NCI-H128 (cell line): ENCODE measurements around the gene EPB41L5.
A peak's percentile ranks its signal among the peaks of the same experiment; 100 is the strongest.
"Not testable (repeated sequence)": the region's sequence is repeated elsewhere in the genome, so short reads cannot be mapped to it uniquely, and the experiment has no call there.

ENCODE experiments used
- DNase-seq: peaks from one replicate; lab custom pipeline; 2025; ENCODE audit not compliant: unreplicated experiment; lab: John Stamatoyannopoulos, UW

The EPB41L5 gene

GRCh38 chr2:120012771-120013596 lies at the start of gene EPB41L5:
Gene EPB41L5 (plus strand): TSS chr2:120013077. CDS start chr2:120019085, 6,008 bp downstream.
- peak; percentile 64 for DNase-seq

GRCh38 chr2:119981896-119982295 lies 31.0 kb upstream of the EPB41L5 start:
- DNase-seq: no peak

- DNase-seq: no peak
These were observed 30.4 kb upstream of the EPB41L5 start for GRCh38 chr2:119982506-119982905.

- DNase-seq: no peak
These were observed 29.8 kb upstream of the EPB41L5 start for GRCh38 chr2:119983108-119983507.

GRCh38 chr2:119996148-119996547 lies 16.7 kb upstream of the EPB41L5 start:
- no peak for DNase-seq

GRCh38 chr2:119996896-119997891 lies 15.7 kb upstream of the EPB41L5 start:
- DNase-seq: not testable (repeated sequence)

- DNase-seq: no peak
These were observed 11.4 kb upstream of the EPB41L5 start for GRCh38 chr2:120001471-120001870.

- no peak for DNase-seq
These were observed 8.6 kb upstream of the EPB41L5 start for GRCh38 chr2:120004254-120004653.

- DNase-seq: no peak
These were observed 6.9 kb upstream of the EPB41L5 start for GRCh38 chr2:120005834-120006521.

GRCh38 chr2:120007851-120008250 lies 5.0 kb upstream of the EPB41L5 start:
- no peak for DNase-seq

GRCh38 chr2:120012363-120012762 lies 514 bp upstream of the EPB41L5 start:
- no peak for DNase-seq

- DNase-seq: no peak
These were observed 833 bp downstream of the EPB41L5 start for GRCh38 chr2:120013597-120014223.

GRCh38 chr2:120014226-120014980 lies 1.5 kb downstream of the EPB41L5 start:
- no peak for DNase-seq

GRCh38 chr2:120016800-120017199 lies 3.9 kb downstream of the EPB41L5 start:
- DNase-seq: no peak

- DNase-seq: no peak
These were observed 4.3 kb downstream of the EPB41L5 start for GRCh38 chr2:120017201-120017600.

- DNase-seq: no peak
These were observed 5.7 kb downstream of the EPB41L5 start for GRCh38 chr2:120018549-120018948.

- DNase-seq: no peak
These were observed 7.7 kb downstream of the EPB41L5 start for GRCh38 chr2:120020554-120020953.

- not testable (repeated sequence) for DNase-seq
These were observed 9.6 kb downstream of the EPB41L5 start for GRCh38 chr2:120022505-120022904.

GRCh38 chr2:120026890-120027289 lies 14.0 kb downstream of the EPB41L5 start:
- no peak for DNase-seq

- no peak for DNase-seq
These were observed 15.9 kb downstream of the EPB41L5 start for GRCh38 chr2:120028795-120029194.
